GM10248 (cell line): ENCODE data around the gene MSI2.

Source experiments
- CTCF ChIA-PET: fragments of 300-600 bp; sonication (Branson Sonifier 250); formaldehyde crosslinking; extraction: SDS; loops from one replicate; lab custom pipeline; 2021; ENCODE audit warnings: antibody characterized with exemption; lab: Yijun Ruan, JAX
- POLR2A ChIA-PET: fragments of 350-650 bp; sonication (Branson Sonifier 250); formaldehyde crosslinking; extraction: SDS; loops from one replicate; lab custom pipeline; 2020; ENCODE audit warnings: antibody characterized with exemption; lab: Yijun Ruan, JAX
- DNase-seq: peaks from one replicate; pipeline ENCODE4 v3.0.0; 2012; ENCODE audit errors: extremely low spot score
- CTCF ChIP-seq: IDR thresholded peaks from 2 replicates; pipeline ENCODE4 v1.5.1; 2012; ENCODE audit warnings: mild to moderate bottlenecking, low read depth; ENCODE audit errors: extremely low read depth, missing control alignments, control extremely low read depth

The MSI2 gene

GRCh38 chr17:57570724-57571344, 314.5 kb downstream of the MSI2 start:
- ChIA-PET CTCF (interaction anchor here (2.5 kb wide), 1 partner anchor 17 kb away, joined by 11 read pairs; no protein-coding TSS in a partner anchor), POLR2A (no interaction called here)
- no peak for TF ChIP-seq CTCF
- no peak for DNase-seq

GRCh38 chr17:57572062-57572461, 315.7 kb downstream of the MSI2 start:
- no peak for DNase-seq

GRCh38 chr17:57572600-57572999, 316.3 kb downstream of the MSI2 start:
- ChIA-PET CTCF (interaction anchor here (0.9 to 1.1 kb wide), 2 partner anchors 20 to 21 kb away, joined by 3 read pairs; no protein-coding TSS in a partner anchor), POLR2A (no interaction called here)
- DNase-seq, result no peak
- no peak for TF ChIP-seq CTCF

More at GRCh38 chr17:57572062-57572461, 315.7 kb downstream of the MSI2 start:
- no peak for TF ChIP-seq CTCF
- ChIA-PET CTCF (interaction anchor here (0.9 to 1.1 kb wide), 2 partner anchors 19 to 21 kb away, joined by 3 read pairs; no protein-coding TSS in a partner anchor), POLR2A (no interaction called here)

- POLR2A ChIA-PET, result interaction anchor here (0.7 kb wide), 1 partner anchor 83 kb away, joined by 6 read pairs; no protein-coding TSS in a partner anchor
- CTCF ChIA-PET, result interaction anchor here (1.0 to 1.7 kb wide), 2 partner anchors 21 to 24 kb away, joined by 3 to 7 read pairs; no protein-coding TSS in a partner anchor
- DNase-seq, result no peak
- no peak for TF ChIP-seq CTCF
Measured at GRCh38 chr17:57574040-57574513, 317.8 kb downstream of the MSI2 start.

GRCh38 chr17:57576744-57577143, 320.4 kb downstream of the MSI2 start:
- no peak for DNase-seq
- CTCF ChIA-PET, result interaction anchor here (1.3 to 2.2 kb wide), 3 partner anchors 11 to 24 kb away, joined by 4 to 10 read pairs (median 6); no protein-coding TSS in a partner anchor
- POLR2A ChIA-PET, result interaction anchor here (0.7 kb wide), 1 partner anchor 9 kb away, joined by 6 read pairs; no protein-coding TSS in a partner anchor
- no peak for TF ChIP-seq CTCF

GRCh38 chr17:57577751-57578607, 321.7 kb downstream of the MSI2 start:
- no peak for DNase-seq

More at GRCh38 chr17:57577751-57578607, 321.7 kb downstream of the MSI2 start:
- CTCF ChIA-PET, result interaction anchor here (0.8 to 4.6 kb wide), 11 partner anchors 10 to 137 kb away, joined by 3 to 15 read pairs (median 4); no protein-coding TSS in a partner anchor
- POLR2A ChIA-PET, result no interaction called here
- no peak for TF ChIP-seq CTCF
